ENCODE data around the gene RDH5. TPM values are rescaled to one million over a fixed set of nuclear protein-coding genes. Genes with fewer than 3 reads are reported as not detected.

Gene RDH5
- total RNA-seq, 1 donor from 2014 or later, result 2.6 TPM

DNA sequence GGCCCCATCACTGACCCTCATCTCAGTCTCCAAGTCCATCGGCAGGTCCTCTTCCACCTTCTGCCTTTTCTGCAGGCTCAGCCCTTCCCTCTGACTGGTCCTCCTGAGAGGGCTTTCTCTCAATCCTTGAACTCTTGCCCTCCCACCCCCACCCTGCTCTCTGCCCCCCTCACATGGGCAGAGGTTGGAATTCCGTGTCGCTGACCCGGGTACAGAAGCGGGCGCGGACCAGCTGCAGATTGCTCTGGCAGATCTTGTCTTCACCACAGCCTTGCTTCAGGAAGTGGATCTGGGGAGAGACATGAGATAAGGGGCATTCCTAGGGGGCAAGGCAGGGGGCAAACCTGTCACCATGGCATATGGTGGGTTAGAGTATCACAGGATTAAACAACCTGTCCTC, 24.8 kb upstream of the RDH5 start:
- no peak for DNase-seq (ENCODE audit: extremely low read depth, low read depth, low spot score)

DNA sequence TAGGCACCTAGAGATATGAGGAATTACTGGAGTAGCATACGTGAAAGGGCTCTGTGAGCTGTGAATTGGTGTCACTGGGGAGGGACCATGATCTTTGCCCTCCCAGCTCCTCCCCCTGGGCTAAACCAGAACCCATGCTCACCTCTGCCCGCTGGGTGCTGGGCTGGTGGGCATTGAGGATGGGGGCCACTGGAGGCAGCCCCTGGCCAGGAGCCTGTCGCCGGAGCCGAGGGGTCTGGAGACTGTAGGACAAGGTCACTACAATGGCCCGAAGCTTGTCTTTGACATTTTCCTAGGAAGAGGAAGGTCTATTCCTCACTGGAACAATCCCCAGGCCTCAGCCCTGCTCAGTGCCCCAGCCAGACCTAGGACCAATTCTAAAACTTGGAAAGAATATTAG, 24.1 kb upstream of the RDH5 start:
- no peak for DNase-seq (ENCODE audit: extremely low read depth, low read depth, low spot score)

DNA sequence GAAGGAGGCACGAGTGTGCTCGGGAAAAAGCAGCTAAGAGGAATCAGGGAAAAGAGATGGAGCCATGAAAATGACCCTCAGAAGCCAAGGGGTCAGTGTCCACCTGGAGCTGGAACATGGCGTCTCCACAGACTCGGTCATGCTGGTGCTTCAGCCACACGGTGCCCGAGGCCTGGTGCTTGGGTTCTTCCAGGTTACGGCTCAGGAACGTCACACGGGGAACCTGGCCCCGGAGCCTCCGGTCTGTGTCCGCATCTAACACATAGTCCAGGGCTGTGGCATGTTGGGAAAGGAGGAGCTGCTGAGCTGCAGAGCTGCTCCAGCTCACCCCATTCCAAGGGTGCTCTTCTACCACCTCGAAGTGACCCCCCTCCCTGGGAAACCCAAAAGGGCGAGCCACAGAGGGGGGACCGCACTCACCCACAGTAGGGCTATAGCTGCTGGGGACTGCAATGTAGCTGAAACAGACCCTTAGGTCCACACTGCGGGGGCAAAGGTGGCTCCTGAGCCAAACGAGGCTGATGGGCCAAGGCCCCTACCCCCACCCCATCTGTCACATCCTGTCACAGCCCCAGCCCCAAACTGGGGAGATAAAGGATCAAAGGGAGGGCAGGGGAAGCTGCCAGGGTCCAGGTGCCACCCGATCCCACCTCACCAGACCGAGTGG, 23.3 kb upstream of the RDH5 start:
- DNase-seq (ENCODE audit: extremely low read depth, low read depth, low spot score), result no peak

DNA sequence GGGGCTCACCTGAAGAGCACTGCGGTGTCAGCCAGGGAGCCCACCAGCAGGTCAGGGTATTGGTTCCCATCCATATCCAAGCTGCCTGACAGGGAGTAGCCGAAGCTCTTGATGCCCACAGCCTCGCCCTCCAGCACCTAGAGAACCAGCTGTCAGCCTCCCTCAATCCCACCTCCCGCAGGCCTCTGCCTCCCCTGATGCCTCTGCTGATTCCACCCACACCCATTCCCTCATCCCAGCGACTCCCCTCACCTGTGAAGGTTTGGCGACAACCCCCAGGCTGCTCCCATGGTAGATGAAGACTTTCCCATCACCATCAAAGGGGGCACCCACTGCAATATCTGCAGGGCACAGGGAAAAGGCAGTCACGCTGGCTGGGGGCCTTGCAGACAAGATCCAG, 22.5 kb upstream of the RDH5 start:
- no peak for DNase-seq (ENCODE audit: extremely low read depth, low read depth, low spot score)

DNA sequence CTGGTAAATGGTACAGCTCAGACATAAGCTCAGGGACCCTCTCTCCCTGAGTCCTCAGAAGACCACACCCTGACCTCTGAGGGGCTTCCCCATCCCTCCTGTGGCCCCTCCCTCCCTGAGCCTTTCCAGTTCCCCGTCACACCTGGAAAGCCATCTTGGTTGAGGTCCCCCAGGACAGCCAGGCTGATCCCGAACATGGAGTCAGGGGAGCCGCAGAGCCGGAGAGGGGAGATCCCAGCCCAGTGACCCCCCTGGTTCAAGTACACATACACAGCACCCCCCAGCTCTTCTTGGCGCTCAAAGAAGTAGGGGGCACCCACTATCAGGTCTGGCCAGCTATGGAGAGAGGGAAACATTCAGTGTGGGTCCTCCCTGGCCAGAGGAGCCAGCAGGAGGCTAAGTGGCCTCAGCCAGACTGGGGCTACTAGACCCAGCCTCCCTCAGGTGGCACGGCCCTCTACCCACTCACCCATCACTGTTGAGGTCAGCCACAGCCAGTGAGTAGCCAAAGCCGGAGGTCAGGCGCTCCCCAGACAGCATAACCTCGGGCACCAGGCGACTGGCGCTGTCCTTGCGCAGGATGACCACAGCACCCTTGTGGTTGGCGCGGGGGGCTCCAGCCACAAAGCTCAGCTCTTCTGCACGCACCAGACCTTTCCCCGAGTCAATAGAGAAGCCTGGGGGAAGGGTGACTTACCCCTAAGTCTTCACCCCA, 21.8 kb upstream of the RDH5 start:
- no peak for DNase-seq (ENCODE audit: extremely low read depth, low read depth, low spot score)

DNA sequence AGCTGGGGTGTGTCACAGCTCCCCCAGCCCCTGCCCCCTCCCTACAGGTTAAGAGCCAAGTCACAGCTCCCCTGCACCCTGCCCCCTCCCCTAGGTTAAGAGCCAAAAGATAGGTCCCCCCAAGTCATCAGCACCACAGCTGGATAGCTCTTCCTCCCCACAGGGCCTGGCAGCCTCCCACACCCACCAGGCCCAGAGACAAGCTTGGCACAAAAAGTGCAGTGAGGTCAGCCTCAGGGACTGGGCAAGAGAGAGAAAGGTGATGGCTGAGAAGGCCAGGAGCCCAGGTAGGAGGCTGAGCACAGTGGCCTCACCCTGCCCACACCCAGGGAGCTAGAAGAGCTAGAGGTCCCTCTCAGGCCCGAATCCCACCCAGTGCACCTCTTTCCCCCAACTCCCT, 21.2 kb upstream of the RDH5 start:
- no peak for DNase-seq (ENCODE audit: extremely low read depth, low read depth, low spot score)

DNA sequence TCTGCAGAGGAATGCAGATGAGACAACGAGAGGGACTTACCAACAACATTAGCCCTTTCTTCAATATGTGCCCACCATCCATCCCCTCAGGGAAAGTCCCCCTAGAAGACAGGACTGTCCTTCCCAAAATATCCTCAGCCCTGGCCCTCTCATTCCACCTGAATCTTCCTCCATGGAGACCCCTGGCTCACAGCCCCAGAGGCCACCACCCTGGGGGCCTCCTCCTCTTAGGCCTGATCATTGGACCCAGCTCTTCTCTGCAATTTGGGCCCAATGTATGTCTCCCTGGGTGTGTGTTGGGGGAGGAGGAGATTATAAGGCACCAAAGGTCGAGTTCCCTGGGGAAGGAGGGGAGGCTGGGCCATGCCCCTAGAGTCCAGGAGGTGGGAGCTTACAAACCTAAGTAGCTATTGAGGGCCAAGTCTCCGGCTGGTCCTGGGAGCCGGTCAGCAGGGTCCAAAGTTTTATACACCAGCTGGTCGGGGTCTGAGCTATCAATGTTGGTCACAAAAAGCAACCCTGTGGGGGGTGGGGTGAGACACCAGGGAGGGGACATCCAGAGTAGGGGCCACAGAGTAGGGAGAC, 20.6 kb upstream of the RDH5 start:
- no peak for DNase-seq (ENCODE audit: extremely low read depth, low read depth, low spot score)

DNA sequence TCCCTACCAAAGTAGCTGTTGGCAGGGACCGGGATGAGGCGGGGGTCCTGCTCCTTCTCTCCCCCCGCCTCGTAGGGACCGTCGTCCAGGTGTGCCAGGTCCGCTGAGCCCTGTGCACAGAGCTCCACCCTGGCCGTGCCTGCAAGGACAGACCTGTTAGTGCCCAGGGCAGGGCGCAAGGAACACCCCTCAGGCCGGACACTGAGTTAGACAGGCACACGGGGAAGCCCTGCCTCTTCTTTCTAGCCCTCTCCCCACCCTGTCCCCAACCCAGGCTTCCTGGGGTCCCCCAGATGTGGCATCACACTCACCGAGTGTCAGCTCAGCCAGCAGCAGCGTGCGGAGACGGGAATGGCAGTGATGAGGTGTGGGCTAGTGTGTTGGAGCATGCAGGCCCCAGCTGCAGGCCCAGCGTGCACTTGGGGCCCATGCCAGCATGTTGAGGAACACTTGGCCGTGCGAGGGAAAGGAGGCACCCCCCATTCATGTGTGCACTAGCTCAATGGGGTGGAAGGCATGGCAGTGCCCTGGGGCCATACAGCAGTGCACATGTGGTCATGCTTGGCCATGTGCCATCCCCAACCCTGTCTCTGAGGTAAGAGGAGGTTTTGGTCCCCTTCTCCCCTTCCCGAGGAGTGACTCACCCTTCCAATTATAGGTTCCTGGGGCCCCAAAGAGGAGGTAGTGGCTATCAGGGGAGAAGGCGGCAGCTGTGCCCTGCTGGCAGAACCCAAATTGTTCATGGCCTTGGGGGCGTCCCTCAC, 19.8 kb upstream of the RDH5 start:
- DNase-seq (ENCODE audit: extremely low read depth, low read depth, low spot score), result no peak

DNA sequence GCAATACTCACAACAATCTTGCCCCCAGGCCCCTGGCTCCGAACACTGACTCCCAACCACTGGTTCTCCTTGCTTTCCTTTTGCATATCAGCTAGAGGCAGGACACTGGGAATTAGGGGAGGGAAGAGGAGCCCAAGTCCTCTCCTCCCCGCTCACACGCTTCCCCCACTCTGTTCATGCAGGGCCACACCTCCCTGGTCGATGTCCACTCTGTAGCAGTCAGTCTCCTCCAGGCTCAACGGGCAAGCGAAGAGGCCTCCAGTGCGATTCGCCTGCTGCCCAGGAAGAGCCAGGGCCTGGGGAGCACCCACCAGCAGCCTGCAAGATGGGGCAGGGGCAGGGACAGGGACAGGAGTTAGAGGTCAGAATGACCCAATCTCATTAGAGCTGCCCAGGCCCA, 17.3 kb upstream of the RDH5 start:
- DNase-seq (ENCODE audit: extremely low read depth, low read depth, low spot score), result no peak

DNA sequence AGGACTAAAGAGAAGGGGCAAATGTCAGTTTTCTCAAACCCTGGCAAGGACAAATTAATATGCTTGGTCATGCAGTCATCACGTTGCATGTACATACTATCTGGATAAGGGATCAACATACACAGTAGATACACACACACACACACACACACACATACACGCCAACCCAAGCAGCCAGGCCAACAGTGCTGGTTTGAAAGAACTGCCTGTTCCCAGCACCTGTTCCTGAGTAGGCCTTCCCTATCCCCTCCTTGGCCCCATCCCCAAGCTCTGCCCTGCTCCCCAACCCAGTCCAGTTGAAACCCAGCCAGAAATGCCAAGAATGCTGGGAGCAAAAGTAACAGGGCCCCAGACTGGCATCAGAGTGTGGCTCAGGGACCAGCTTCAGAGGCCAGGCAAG, 16.9 kb upstream of the RDH5 start:
- DNase-seq (ENCODE audit: extremely low read depth, low read depth, low spot score), result no peak

DNA sequence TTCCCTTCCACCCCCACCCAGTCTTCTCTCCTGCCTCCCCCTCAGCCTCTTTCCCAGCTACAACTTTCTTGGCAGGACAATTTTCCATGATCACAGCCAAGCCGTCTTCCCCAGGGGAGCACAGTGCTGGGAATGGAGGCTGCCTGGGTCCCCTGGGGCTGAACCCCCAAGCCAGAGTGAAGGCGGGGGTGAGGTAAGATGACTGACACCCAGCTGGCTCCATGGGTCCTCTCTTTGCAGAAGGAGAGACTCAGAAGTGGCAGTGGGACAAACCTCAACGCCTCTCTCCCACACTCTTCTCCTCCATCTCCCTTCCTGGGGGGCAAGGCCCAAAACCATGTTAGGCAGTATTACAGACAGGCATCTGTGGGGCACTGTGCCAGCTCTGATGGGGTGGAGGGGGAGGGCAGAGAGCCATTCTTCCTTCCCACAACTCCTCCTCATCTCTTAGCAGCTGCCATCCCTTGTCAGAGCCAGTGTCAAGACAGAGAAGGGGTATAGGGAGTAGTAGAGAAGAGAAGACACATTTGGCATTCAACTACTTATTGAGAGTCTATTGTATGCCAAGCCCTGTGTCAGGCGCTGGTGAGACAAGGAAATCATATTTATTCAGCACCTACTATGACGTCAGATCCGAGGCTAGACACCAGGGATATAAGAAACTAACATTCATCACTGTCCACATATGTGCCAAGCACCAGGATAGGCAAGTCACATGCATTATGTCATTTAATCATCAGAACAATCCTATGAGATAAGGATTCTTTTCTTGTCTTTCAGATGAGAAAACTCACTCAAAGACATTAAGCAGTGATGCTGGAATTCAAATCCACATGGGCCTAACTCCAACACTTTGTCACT, 16.1 kb upstream of the RDH5 start:
- no peak for DNase-seq (ENCODE audit: extremely low read depth, low read depth, low spot score)

DNA sequence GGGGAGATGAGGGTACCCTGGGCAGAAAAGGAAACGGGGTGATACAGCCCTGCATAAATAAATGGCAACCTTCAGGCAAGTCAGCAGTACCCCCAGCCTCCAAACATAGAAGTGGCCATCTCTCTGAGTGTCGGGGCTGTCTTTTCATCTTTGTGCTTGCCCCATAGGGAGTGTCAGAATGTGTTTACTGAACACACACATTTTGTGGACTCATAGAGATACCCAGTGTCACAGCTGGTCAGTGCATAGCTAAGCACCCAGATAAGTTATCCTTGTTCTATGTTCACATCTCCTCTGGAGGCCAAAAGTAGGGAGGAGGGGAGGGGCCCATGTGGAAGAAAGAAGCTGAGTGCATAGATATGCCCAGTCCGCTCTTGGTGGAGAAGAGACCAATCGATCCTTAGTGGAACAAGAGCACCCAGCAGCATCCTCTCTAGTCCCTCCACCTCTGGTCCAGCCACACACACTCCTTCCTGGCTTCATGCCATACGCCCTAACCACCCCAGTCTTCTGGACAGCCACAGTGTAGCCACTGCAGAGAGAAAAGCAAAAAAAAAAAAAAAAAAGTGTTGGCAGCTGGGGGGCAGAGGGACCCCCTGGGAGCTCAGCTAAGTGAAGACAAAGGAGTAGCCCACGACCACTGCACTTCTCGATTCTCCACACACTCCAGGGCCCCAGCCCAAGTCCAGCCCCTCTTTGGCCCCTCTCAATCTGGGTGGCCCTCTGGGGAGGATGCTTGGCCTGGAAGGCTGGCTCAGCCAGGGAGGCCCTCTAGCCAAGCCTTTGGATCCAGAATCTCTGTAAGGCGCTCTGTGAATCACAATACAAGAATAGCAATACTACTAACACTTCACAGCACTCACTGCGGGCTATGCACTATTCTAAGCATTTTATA, 15.1 kb upstream of the RDH5 start:
- DNase-seq (ENCODE audit: extremely low read depth, low read depth, low spot score), result no peak

DNA sequence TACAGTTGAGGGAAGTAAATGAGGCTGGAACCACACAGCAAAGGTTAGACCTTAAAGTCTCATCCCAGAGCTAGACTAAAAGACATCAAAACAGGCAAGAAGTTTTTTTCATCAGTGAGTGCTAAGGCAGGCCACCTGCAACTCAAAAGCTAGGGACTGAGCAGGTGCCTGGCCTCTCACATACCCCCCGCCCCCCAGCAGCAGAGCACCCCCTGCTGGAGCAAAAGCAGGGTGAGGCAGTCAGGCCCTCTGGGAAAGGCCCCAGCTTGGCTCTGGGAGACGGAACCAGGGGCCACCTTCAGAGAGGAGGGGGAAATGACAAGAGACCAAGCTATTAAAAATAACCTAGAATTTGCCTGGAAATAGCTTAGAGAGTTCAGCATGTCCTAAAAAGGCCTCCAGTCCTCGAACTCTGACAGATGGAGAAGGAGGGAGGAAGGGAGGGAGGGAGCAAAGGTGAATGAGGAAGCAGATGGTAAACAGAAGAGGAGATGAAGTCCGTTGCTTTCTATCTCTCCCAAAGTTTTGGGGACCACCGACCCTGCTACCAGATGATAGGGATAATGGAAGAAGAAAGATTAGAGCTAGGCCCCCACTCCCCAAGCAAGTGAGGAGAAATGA, 14.3 kb upstream of the RDH5 start:
- no peak for DNase-seq (ENCODE audit: extremely low read depth, low read depth, low spot score)

DNA sequence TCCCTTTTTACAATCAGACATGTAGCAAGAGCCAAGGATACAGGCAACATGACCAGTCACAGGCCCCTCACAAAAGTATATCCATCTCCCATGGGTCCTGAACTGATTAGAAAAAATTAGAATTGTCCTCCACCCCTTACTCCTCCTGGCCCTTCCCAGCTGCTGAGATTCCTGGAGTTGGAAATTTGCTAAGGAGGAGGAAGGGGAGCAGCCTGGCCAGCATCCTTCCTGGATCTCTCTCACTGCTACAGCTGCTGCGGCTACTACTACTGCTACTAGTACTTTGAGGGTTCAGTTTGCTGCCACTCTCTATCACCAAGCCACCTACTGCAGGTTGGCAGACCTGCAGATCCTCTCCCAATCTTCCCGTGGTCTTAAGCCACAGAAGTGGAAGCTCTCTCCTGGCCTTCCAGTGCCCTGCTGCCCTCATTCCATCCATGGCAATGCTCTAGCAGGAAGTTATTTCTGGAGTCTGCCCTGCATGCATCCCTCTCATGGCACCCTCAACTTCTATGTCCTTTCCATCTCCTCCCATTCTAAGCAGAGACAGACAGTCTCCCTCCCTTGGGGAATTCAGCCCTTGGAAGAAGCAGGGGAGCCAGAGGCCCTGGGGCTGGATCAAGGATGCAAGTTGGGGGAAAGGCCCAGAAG, 13.5 kb upstream of the RDH5 start:
- DNase-seq (ENCODE audit: extremely low read depth, low read depth, low spot score), result no peak

DNA sequence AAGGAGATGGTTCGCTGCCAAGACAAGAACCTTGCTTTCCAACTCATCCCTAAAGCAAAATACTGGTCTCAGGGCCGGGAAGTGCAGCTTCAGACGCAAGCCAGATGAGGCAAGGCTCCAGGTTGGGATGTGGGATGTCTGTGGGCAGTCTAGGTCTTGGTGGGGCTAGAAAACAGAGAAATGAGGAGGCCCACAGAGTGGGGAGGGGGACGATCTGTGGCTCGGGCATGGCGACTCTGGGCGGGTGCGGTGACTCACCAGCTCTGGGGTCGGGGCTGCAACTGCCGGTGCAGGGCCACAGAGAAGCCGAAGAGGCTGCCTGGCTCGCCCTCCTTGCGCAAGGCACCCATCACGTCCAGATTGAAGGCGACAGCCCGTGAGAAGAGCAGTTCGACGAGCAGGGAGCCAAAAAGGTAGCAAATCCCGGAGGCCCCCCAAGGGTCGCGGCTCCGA, 12.9 kb upstream of the RDH5 start:
- no peak for DNase-seq (ENCODE audit: extremely low read depth, low read depth, low spot score)

DNA sequence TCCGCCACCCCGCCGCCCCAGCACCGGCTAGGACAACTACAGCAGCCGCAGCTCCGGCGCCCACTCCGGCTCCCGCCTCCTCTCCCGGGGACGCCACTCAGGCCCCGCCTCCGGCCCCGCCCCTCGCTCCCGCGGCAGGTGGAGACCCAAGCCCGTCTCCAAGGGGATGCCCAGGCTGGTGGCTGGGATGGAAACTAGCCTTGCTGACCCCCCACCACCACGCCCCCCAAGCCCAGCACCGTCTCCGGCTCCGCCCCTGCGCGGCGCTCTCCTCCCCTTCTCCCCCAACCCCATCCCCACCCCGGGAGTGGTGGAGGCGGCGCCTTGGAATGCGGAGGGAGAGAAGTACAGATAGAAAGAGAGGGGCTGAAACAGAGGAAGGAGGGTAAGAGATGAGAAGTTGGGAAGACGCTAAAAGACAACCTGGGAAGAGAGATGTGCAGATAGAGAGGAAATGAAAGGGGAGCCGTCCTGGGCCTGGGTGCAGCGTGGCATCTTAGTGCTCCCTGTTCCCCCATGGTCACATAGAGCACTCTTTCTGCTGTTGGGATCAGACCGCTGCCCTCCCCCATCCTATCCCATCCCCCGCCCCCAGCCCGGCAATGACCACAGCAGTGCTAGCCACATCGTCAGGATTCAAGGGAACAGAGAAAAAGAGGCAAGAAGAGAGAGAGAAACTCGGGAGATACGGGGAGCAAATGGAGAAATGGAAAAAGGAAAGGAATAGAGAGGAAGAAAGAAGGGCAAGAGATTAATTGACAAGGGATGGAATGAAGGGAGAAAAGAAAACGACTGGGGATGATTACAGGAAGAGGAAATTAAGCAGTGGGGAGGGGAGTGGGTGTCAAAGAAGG, 12.1 kb upstream of the RDH5 start, which contains the start of gene ITGA7:
Gene ITGA7, minus strand, starts transcription at position 64 of the 854 bp plus-strand sequence. CDS start 222 bp downstream, outside the sequence.
- DNase-seq (ENCODE audit: extremely low read depth, low read depth, low spot score), result no peak

DNA sequence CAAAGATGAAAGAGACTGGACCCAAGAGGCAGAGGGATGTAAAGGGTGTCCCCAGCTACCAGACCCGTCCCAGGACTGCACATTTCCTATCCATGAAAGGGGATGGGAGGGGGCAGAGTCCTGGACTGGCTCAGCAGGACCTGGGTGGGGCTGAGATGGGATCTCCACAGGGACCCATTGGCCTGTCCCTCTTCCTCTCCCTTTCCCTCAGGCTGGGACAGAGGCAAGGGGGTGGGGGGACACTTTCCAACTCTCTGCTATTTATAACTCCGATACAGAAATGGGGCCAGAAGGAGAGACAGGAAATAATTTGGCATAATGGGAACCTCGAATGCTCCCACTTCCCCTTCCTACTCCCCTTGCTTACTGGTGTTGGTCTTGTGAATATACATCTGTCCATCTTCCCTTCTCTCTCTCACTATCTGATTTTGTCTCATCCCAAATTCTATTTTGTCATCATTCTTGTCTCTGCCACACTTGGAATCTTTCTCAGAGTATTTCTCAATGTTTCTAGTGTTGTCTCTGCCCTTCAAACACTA, 11.4 kb upstream of the RDH5 start:
- DNase-seq (ENCODE audit: extremely low read depth, low read depth, low spot score), result no peak

All from glomerular endothelial cell (primary cell).